Tibial artery (tissue), 4 donors: ENCODE measurements around the gene COL21A1.

Experiments
- DNase-seq, 2 donors: peaks; one replicate each; pipeline ENCODE4 v3.0.0-alpha.2; 2019
- H3K27ac ChIP-seq, 2 donors: fragments of 200-600 bp; sonication (generic) in 1 of 2; 1 replicate in 1 of 2; 2 replicates in 1 of 2; pipeline ENCODE4 v1.5.1; 2018 to 2019; ENCODE audit warnings: mild to moderate bottlenecking in 1 of 2
- H3K27me3 ChIP-seq, 2 donors: fragments of 200-600 bp; sonication (generic) in 1 of 2; one replicate each; pipeline versions ENCODE4 v1.5.1 to v1.6.0; 2016 to 2019
- H3K36me3 ChIP-seq, 3 donors: fragments of 200-600 bp; sonication (generic) in 2 of 3; one replicate each; pipeline ENCODE4 v1.5.1; 2016 to 2019; ENCODE audit warnings: mild to moderate bottlenecking in 2 of 3
- H3K4me1 ChIP-seq, 4 donors: fragments of 200-600 bp; sonication (generic) in 2 of 4; 1 replicate in 3 of 4; 2 replicates in 1 of 4; pipeline ENCODE4 v1.5.1; 2016 to 2019
- H3K4me3 ChIP-seq, 2 donors: fragments of 200-600 bp; sonication (generic) in 1 of 2; 1 replicate in 1 of 2; 2 replicates in 1 of 2; pipeline ENCODE4 v1.5.1; 2018 to 2019; ENCODE audit warnings: mild to moderate bottlenecking in 2 of 2
- H3K9me3 ChIP-seq, 3 donors: fragments of 200-600 bp; sonication (generic) in 1 of 3; one replicate each; pipeline ENCODE4 v1.5.1; 2016 to 2019
- CTCF ChIP-seq, 2 experiments: fragments of 200-600 bp in 1 of 2; fragments of 450-650 bp in 1 of 2; IDR thresholded peaks; one replicate each; pipeline ENCODE4 v1.5.1; 2017 to 2019; ENCODE audit warnings: antibody characterized with exemption in 2 of 2, mild to moderate bottlenecking in 1 of 2, moderate library complexity in 1 of 2
- intact Hi-C: fragments of 100-400 bp; cut with DNase I; formaldehyde crosslinking; loops from one replicate; pipeline ENCODE4 v1.15.0; 2023; ENCODE audit warnings: low total_unique reads

COL21A1 gene

GRCh38 chr6:56050530-56051201 is 196.7 kb downstream of the COL21A1 start:
- no peak for DNase-seq
- H3K9me3 ChIP-seq, result no peaks in the 10 kb centered on the region
- intact Hi-C loops, result no loop called here

GRCh38 chr6:56048601-56049000 is 198.8 kb downstream of the COL21A1 start:
- no peak overlapping the region for H3K4me3 ChIP-seq
- no peaks in the 10 kb centered on the region for H3K9me3 ChIP-seq
- no peak for DNase-seq
- H3K4me1 ChIP-seq, result no peaks in the 10 kb centered on the region
- intact Hi-C loops, result no loop called here
- TF ChIP-seq CTCF (IDR thresholded peaks at IDR 0.05), result no peak
- H3K36me3 ChIP-seq, result no peaks in the 10 kb centered on the region
- H3K27ac ChIP-seq, result no peak overlapping the region
- H3K27me3 ChIP-seq, result no peaks in the 10 kb centered on the region

More at GRCh38 chr6:56050530-56051201, 196.7 kb downstream of the COL21A1 start:
- no peak for TF ChIP-seq CTCF (IDR thresholded peaks at IDR 0.05)
- no peaks in the 10 kb centered on the region for H3K4me1 ChIP-seq
- no peaks in the 10 kb centered on the region for H3K36me3 ChIP-seq
- no peaks in the 10 kb centered on the region for H3K27me3 ChIP-seq
- no peak overlapping the region for H3K4me3 ChIP-seq
- no peak overlapping the region for H3K27ac ChIP-seq

GRCh38 chr6:56047931-56048540 is 199.3 kb downstream of the COL21A1 start:
- no peak for DNase-seq
- intact Hi-C loops, result no loop called here

GRCh38 chr6:56046576-56046975 is 200.8 kb downstream of the COL21A1 start:
- Histone ChIP-seq H3K36me3 (no peaks in the 10 kb centered on the region), H3K9me3 (no peaks in the 10 kb centered on the region), H3K4me1 (no peaks in the 10 kb centered on the region), H3K27ac (peak overlapping the region in 1 of 2 donors; percentile 44), H3K4me3 (no peak overlapping the region), H3K27me3 (no peaks in the 10 kb centered on the region)
- peak; percentile 74 to 79 for DNase-seq
- TF ChIP-seq CTCF (IDR thresholded peaks at IDR 0.05), result no peak
- intact Hi-C loops, result no loop called here

More at GRCh38 chr6:56047931-56048540, 199.3 kb downstream of the COL21A1 start:
- no peak for TF ChIP-seq CTCF (IDR thresholded peaks at IDR 0.05)
- Histone ChIP-seq H3K27me3 (no peaks in the 10 kb centered on the region), H3K9me3 (no peaks in the 10 kb centered on the region), H3K36me3 (no peaks in the 10 kb centered on the region), H3K27ac (no peak overlapping the region), H3K4me1 (no peaks in the 10 kb centered on the region), H3K4me3 (no peak overlapping the region)

- Histone ChIP-seq H3K4me1 (peaks cover 0 to 9% (median 2%) of the 10 kb centered on the region in 4 donors), H3K27me3 (no peaks in the 10 kb centered on the region), H3K27ac (no peak overlapping the region)
Observed at GRCh38 chr6:56043761-56044160, 203.6 kb downstream of the COL21A1 start.

More at GRCh38 chr6:56043761-56044160, 203.6 kb downstream of the COL21A1 start:
- H3K9me3 ChIP-seq, result no peaks in the 10 kb centered on the region
- no peak for TF ChIP-seq CTCF (IDR thresholded peaks at IDR 0.05)
- no peak for DNase-seq
- intact Hi-C loops, result no loop called here
- no peaks in the 10 kb centered on the region for H3K36me3 ChIP-seq
- no peak overlapping the region for H3K4me3 ChIP-seq
